DND-41 (cell line): ENCODE measurements around the gene IL1RL1.

Experiments used
- EZH2 ChIP-seq: IDR thresholded peaks from 3 replicates; pipeline ENCODE4 v1.6.1; 2012; ENCODE audit warnings: borderline replicate concordance, low read depth, mild to moderate bottlenecking, moderate library complexity, low read length, inconsistent platforms; ENCODE audit not compliant: severe bottlenecking
- TF ChIP-seq, protein P1 (sequence below): IDR thresholded peaks from 2 replicates; pipeline ENCODE4 v1.5.1; 2012; ENCODE audit warnings: borderline replicate concordance, low read length, moderate library complexity, mild to moderate bottlenecking; ENCODE audit not compliant: poor library complexity, severe bottlenecking; ENCODE audit errors: extremely low read depth

DNA sequence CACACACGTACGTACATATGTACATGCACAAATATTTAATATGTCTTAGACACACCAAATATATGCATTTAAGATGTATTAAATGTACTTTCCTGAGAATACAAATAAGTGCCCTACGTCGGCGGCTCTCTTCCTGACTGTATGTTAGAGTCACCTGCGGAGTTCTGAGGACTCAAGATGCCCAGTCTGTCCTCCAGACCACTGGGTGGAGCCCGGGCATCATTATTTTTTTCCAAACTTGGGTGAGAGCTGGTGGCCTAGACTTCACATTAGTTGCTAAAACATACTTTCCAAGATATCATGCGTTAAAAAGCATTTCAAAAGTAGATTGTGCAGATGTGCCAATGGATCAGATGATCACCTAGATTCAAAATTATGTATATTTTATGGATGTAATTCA is 47.1 kb downstream of the IL1RL1 start:
- TF ChIP-seq, protein P1, sequence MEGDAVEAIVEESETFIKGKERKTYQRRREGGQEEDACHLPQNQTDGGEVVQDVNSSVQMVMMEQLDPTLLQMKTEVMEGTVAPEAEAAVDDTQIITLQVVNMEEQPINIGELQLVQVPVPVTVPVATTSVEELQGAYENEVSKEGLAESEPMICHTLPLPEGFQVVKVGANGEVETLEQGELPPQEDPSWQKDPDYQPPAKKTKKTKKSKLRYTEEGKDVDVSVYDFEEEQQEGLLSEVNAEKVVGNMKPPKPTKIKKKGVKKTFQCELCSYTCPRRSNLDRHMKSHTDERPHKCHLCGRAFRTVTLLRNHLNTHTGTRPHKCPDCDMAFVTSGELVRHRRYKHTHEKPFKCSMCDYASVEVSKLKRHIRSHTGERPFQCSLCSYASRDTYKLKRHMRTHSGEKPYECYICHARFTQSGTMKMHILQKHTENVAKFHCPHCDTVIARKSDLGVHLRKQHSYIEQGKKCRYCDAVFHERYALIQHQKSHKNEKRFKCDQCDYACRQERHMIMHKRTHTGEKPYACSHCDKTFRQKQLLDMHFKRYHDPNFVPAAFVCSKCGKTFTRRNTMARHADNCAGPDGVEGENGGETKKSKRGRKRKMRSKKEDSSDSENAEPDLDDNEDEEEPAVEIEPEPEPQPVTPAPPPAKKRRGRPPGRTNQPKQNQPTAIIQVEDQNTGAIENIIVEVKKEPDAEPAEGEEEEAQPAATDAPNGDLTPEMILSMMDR, result no peak
- TF ChIP-seq EZH2, result no peak
